ENCODE measurements around the gene CCDC50.

CCDC50 gene

GRCh38 chr3:191353022-191353777, 24.0 kb downstream of the CCDC50 start:
- Histone ChIP-seq H2AFZ (ENCODE audit: low read depth) (no peak overlapping the region), H3K79me2 (ENCODE audit: insufficient read depth, low read depth) (peaks cover 83% of the 10 kb centered on the region), H3K9ac (no peak overlapping the region), H3K27me3 (ENCODE audit: insufficient read depth, low read depth) (no peaks in the 10 kb centered on the region), H3K27ac (no peak overlapping the region), H3K36me3 (ENCODE audit: insufficient read depth) (no peaks in the 10 kb centered on the region), H3K4me1 (ENCODE audit: low read depth, poor library complexity, severe bottlenecking) (peaks cover 12% of the 10 kb centered on the region), H3K4me3 (IDR thresholded peaks at IDR 0.05; ENCODE audit: insufficient read depth, low read depth, low read length) (no peak overlapping the region), H3K4me2 (no peak overlapping the region), H4K20me1 (ENCODE audit: insufficient read depth) (peaks cover 9% of the 10 kb centered on the region; the same call in 1 of the 2 replicates)
- TF ChIP-seq CTCF (conservative IDR thresholded peaks at IDR 0.05; ENCODE audit: low read depth, low read length), result no peak

- no peaks in the 10 kb centered on the region for H3K36me3 ChIP-seq (ENCODE audit: insufficient read depth)
- H3K9ac ChIP-seq, result no peak overlapping the region
- H3K79me2 ChIP-seq (ENCODE audit: insufficient read depth, low read depth), result peaks cover 63% of the 10 kb centered on the region
- no peak overlapping the region for H3K4me2 ChIP-seq
- no peak overlapping the region for H2AFZ ChIP-seq (ENCODE audit: low read depth)
- no peak for TF ChIP-seq CTCF (conservative IDR thresholded peaks at IDR 0.05; ENCODE audit: low read depth, low read length)
- H4K20me1 ChIP-seq (ENCODE audit: insufficient read depth), result no peaks in the 10 kb centered on the region
- H3K4me3 ChIP-seq (IDR thresholded peaks at IDR 0.05; ENCODE audit: insufficient read depth, low read depth, low read length), result no peak overlapping the region
- no peak overlapping the region for H3K27ac ChIP-seq
- H3K27me3 ChIP-seq (ENCODE audit: insufficient read depth, low read depth), result no peaks in the 10 kb centered on the region
- peaks cover 10% of the 10 kb centered on the region for H3K4me1 ChIP-seq (ENCODE audit: low read depth, poor library complexity, severe bottlenecking)
Measured at GRCh38 chr3:191355406-191355805, 26.2 kb downstream of the CCDC50 start.

- Histone ChIP-seq H3K27me3 (ENCODE audit: insufficient read depth, low read depth) (no peaks in the 10 kb centered on the region), H3K4me3 (IDR thresholded peaks at IDR 0.05; ENCODE audit: insufficient read depth, low read depth, low read length) (no peak overlapping the region), H4K20me1 (ENCODE audit: insufficient read depth) (no peaks in the 10 kb centered on the region), H3K9ac (no peak overlapping the region), H3K4me1 (ENCODE audit: low read depth, poor library complexity, severe bottlenecking) (peaks cover 10% of the 10 kb centered on the region), H3K27ac (no peak overlapping the region), H3K36me3 (ENCODE audit: insufficient read depth) (no peaks in the 10 kb centered on the region), H3K4me2 (no peak overlapping the region), H2AFZ (ENCODE audit: low read depth) (no peak overlapping the region), H3K79me2 (ENCODE audit: insufficient read depth, low read depth) (peaks cover 52% of the 10 kb centered on the region)
- no peak for TF ChIP-seq CTCF (conservative IDR thresholded peaks at IDR 0.05; ENCODE audit: low read depth, low read length)
Measured at GRCh38 chr3:191356631-191357439, 27.6 kb downstream of the CCDC50 start.

- Histone ChIP-seq H3K9ac (no peak overlapping the region), H3K27ac (no peak overlapping the region), H4K20me1 (ENCODE audit: insufficient read depth) (no peaks in the 10 kb centered on the region), H3K27me3 (ENCODE audit: insufficient read depth, low read depth) (no peaks in the 10 kb centered on the region), H3K4me2 (no peak overlapping the region), H3K36me3 (ENCODE audit: insufficient read depth) (no peaks in the 10 kb centered on the region), H3K4me3 (IDR thresholded peaks at IDR 0.05; ENCODE audit: insufficient read depth, low read depth, low read length) (no peak overlapping the region), H3K4me1 (ENCODE audit: low read depth, poor library complexity, severe bottlenecking) (peaks cover 10% of the 10 kb centered on the region), H2AFZ (ENCODE audit: low read depth) (no peak overlapping the region), H3K79me2 (ENCODE audit: insufficient read depth, low read depth) (peaks cover 42% of the 10 kb centered on the region)
- no peak for TF ChIP-seq CTCF (conservative IDR thresholded peaks at IDR 0.05; ENCODE audit: low read depth, low read length)
Measured at GRCh38 chr3:191357909-191358308, 28.7 kb downstream of the CCDC50 start.
